GM19467 (cell line): ENCODE data around the gene TCF3.

Experiments
- ATAC-seq: cut with Tn5 transposase; IDR thresholded peaks from one replicate; pipeline ENCODE4 v1.9.1; 2021; ENCODE audit warnings: mild to moderate bottlenecking, moderate library complexity; ENCODE audit not compliant: unreplicated experiment

The TCF3 gene

DNA sequence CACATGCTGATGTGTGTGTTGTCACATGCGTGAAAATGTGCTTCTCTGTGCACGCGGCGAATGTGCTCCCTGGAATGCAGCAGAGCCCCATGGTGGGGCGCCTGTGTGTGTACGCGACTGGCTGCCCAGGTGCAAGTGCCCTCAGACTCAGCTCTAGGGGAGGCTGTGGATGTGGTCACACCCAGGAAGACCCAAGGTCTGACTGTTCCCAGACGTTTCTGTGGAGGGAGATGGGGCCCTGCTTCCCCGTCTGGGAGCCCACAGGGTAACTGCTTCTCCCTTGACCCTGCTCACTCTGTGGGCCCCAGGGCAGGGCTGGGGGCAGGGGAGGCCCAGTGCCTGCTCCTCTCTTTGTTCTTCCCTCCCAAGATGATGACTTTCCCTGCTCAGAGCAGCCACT is 39.3 kb downstream of the TCF3 start:
- no peak for ATAC-seq

DNA sequence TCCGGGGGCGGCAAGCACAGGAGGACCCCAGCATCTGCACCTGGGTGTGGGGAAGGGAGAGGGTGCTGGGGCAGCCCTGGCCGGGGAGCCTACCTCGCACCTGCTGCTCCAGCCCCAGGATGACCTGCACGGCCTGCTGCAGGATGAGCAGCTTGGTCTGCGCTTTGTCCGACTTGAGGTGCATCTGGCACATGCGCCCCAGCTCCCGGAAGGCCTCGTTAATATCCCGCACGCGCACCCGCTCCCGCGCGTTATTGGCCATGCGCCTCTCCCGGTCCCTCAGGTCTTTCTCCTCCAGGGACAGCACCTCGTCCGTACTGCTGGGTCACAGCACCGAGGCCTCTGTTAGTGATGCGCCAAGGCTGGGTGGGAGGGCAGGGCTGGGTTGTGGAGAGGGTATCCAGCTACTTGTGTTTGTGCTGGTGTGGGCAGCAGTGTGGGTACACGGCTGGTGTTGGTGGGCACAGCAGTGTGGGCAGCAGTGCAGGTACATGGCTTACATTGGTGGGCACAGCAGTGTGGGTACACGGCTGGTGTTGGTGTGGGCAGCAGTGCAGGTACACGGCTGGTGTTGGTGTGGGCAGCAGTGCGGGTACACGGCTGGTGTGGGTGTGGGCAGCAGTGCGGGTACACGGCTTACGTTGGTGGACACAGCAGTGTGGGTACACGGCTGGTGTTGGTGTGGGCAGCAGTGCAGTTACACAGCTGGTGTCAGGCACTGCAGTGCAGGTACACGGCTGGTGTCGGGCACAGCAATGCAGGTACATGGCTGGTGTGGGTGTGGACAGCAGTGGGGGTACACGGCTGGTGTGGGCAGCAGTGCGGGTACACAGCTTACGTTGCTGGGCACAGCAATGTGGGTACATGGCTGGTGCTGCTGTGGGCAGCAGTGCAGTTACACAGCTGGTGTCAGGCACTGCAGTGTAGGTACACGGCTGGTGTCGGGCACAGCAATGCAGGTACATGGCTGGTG is 40.0 kb downstream of the TCF3 start:
- no peak for ATAC-seq

DNA sequence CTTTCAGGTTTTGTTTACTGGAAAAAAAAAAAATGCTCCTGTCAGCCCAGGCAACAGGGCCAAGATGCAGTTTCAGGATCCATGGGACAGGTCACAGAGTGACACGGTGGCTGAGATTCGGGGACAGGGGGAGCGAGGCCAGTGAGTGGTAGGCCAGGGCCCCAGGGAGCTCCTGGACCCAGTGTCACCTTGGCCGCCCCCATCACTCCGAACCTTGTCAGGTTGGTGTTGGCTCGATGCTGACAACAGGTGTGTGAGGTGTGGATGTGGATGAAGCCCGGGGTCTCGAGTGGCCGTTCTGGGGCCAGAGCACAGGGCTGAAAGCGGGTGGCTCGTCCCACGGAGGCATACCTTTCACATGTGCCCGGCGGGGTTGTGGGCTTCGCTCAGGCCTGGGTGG is 41.1 kb downstream of the TCF3 start:
- ATAC-seq: no peak

DNA sequence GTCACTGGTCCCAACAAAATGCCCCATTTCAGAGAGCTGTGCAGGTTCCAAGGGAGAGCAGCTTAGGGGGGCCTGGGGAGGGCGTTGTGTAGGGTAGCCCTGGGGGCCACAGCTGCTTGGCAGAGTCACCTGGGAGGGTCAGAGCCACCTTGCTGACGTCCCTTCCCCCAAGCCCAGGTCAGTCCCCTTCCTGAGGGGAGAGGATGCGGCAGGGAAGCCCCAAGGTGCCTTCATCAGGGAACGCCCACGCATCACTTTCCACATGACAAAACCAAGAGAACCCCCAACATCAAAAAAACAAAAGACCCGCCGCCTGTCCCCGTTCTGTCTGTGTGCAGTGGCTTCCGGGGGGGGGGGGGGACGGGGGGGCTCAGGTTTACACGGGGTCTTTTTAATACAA is 41.8 kb downstream of the TCF3 start:
- ATAC-seq: no peak

DNA sequence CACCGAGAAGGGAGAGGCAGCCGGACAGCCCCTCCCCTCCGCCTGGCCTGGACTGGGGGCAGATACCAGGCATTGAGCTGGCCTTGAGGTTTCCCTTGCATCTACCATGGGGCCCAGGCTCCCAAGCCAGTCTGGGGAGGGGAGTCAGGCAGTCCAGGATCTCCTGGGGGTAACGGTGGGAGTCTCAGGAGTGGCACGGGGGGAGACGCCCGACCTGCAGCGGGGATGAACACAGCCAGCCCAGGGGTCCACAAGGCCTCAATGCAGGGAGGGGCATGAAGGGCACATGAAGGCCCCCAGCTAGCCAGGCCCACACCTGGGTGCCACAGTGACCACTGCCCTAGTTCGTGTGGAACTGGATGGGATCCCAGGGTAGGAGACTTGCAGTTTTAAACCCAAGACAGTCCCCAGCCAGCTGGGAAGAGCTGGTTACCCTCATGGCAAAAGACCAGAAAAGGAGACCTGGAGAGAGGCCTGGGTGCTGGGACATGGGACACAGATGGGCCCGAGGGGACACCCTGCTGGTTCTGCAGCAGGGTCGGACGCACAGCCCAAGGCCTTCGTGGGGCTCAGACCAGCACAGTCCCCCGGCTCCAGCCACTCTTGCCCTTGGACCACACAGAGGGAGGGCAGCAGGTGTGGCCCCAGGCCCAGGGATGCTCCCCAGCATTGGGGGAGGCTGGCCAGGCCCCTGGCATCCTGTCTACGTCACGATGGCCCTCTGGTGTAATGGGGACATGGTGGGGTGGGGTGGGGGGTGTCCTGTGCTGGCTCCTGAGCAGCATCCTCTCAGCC is 42.5 kb downstream of the TCF3 start:
- no peak for ATAC-seq

DNA sequence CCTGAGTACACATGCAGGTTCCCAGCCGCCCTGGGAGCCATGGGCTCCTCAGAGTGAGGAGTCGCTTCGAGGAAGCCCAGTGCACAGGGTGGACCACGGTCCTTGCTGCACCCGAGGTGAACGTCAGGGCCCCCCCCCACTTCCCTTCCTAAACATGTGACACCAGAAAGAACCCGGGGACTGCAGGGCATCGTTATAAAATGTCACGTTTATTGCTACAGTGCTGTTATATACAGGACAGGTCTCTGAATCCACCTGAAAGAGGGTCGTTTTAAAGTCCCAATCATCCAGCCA is 43.4 kb downstream of the TCF3 start:
- ATAC-seq: no peak

DNA sequence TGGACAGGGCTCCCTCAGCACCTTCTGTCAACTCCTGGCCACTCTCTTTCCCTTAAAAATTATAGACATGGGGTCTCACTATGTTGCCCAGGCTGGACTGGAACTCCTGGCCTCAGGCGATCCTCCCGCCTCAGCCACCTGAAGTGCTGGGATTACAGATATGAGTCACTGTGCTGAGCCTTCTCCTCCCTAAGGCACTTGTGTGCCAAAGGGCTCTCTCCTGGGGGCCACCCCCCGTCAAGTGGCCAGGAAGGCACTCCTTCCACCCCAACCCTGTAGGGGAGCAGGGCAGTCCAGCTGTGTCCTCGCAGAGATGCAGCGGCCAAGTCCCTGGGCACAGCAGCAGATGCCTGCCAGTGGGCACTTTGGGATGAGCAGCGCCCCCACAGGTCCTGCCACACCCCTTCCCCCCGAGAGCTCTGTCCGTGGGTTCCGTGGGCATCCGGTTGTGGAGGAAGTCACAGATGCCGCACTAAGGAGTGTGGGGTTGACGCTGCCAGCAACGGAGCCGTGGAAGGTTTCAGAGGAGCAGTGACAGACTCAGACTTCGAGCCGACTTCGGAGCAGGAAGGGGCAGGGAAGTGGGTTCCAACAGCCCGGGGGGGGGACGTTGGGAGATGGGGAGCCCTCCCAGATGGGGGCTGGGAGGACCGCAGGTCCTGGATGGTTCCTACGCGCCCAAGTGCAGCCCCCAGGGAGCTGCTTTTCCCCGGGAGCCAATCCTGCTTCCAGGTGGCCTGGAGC is 43.9 kb downstream of the TCF3 start:
- ATAC-seq: no peak

DNA sequence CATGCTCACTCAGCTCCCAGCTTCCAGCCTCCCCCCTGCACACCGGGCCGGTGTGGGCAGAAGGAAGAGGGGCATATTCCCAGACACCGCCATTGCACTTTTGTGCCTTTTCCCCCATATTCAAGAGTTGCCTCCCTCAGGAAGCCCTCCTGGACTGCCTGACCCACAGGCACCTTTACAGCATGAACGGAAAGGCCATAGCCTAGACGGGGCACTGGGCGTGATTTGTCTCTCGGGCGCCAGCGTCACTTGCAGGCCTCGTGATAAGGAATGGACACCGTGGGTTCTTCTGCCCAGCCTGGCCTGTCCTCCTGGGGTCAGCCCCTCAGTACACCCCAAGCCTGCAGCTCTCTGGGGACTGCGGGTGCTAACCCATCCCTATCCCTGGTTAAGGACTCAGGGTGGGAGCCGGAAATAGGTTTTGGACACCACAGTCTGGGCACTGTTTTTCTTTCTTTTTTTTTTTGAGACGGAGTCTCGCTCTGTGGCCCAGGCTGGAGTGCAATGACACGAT is 46.2 kb downstream of the TCF3 start:
- ATAC-seq: no peak

DNA sequence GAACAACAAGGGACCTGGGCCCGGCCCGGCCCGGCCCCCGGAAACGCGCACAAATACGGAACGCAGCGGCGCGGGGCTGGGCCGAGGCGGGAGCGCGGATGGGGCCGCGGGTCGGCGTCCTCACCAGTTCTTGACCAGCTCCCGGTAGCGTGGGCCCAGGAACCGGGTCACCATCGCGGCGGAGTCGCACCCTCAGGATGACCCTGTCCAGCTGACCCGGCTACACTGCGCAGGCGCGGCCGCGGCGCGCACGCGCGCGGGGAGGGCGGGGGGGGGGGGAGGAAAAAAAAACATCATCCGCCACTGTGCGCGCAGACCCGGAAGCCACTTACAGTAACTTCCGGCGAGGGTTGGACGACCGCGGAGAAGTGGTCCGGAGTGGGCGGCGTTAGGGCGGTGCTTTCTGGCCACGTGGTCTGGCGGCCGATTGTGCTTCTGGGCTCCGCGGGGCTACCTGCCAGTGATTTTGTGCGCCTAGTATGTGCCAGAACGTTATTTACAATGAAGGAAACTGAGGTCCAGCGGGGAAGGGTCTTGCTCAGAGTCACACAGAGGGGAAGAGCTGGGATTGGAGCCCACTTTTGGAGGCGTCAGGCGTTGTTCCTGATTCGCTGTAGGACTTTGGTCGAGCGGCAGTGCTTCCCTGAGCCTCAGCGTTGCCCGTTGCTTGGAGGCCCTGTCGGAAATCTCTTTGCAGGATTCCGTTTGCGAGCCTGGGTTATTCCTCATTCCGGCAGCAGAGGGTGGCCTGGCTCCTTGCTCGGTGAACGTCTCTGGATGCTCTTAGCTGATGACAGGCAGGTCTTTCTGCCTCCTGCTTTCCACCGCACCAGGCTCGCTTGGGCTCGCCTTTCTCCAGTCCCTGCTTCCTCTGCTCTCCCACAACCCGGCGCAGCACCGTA is 46.9 kb downstream of the TCF3 start, which contains the start of gene UQCR11:
Gene UQCR11 (minus strand): TSS at position 227 of the 902 bp plus-strand sequence. CDS start 53 bp downstream, at position 174.
- peak; percentile 78 for ATAC-seq

DNA sequence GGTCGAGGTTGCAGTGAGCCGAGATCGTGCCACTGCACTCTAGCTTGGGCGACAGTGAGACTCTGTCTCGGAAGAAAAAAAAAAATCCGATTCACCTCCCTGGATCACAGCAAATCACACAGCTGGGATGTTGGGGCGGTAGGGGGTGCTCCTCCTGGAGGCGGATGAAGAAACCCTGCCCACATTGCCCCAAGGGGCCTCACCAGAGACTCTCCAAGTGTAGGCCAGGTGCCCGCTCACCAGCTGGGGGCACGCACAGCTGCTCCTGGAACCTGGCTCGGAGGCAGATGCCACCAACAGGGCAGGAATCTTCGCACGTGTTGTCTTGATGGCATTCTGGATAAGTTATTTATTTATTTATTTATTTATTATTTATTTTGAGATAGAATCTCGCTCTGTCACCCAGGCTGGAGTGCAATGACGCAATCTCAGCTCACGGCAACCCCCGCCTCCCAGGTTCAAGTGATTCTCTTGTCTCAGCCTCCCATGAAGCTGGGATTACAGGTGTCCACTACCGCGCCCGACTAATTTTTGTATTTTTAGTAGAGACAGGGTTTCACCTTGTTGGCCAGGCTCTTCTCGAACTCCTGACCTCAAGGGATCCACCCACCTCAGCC is 50.2 kb downstream of the TCF3 start:
- no peak for ATAC-seq

DNA sequence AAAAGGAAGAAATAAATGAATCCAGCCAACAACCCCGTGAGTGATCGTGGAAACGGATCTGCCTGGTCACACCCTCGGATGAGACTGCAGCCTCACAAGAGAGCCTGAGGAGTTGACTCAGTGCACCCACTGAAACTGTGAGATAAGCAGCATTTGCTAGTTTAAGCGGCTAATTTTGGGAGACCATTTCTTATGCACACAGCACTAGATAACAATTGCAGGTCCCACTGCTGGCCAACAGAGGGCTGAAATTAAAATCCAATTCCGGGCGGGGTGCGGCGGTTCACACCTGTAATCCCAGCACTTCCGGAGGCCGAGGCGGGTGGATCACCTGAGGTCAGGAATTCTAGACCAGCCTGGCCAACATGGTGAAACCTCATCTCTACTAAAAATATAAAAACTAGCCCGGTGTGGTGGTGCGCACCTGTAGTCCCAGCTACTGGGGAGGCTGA is 50.8 kb downstream of the TCF3 start:
- no peak for ATAC-seq

DNA sequence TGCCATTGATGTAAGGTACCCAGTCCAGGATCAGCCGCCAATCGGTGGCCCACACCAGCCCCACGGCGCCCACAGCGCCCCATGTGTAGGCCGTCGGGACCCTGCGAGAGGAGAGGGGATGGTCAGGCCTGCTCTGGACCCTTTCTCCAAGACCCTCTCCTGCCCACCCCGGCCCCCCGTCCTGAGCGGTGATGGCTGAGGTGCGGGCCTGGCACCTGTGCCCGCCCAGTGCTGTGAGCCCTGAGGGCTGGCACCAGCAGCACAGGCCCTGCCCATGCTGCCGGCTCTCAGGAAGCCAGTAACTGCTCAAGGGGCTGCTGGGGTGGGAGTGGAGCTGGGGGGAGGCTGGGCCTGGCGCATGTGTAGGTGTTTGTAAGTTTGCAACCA is 53.0 kb downstream of the TCF3 start:
- no peak for ATAC-seq

DNA sequence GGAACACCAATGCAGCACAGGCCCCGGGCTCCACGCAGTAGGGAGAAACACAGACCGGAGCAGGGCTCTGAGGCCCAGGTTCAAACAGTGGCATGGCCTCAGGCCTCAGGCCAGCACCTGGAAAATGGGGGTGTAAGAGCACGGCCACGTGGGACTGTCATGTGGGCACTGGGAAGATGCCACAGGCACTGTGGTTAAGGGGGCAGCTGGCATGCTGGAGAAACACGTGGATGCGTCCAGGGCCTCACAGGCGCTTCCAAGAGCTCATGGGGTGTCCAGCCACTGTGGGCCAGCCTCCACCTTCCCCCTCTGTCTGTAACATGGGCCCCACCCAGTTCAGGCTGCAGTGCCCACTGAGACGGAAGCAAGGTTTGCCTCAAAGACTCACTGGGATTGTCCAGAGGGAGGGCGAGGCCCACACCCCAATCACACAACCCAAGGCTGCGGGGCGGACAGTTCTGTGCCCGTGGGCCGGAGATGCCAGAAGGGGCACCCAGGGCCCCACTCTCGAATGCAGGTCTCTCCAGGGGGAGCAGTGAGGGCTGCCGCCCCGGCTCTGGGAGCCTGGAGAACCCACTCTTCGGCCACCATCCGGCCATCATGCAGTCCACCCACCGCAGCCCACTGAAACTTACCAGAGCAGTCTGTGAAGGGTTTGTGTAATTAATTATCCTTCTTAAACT is 53.5 kb downstream of the TCF3 start:
- ATAC-seq: no peak

DNA sequence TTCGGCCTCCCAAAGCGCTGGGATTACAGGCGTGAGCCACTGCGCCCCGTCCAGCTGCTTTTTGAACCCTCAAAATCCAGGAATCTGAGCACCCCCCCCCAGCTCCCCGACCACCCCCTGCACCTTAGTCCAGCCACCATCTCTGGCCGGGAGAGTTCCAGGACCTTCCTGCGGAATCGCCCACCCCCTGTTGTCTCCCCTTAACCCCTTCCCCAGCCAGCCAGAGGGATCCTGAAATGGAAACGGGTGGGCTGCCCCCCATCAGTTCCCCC is 59.0 kb downstream of the TCF3 start:
- ATAC-seq: no peak

DNA sequence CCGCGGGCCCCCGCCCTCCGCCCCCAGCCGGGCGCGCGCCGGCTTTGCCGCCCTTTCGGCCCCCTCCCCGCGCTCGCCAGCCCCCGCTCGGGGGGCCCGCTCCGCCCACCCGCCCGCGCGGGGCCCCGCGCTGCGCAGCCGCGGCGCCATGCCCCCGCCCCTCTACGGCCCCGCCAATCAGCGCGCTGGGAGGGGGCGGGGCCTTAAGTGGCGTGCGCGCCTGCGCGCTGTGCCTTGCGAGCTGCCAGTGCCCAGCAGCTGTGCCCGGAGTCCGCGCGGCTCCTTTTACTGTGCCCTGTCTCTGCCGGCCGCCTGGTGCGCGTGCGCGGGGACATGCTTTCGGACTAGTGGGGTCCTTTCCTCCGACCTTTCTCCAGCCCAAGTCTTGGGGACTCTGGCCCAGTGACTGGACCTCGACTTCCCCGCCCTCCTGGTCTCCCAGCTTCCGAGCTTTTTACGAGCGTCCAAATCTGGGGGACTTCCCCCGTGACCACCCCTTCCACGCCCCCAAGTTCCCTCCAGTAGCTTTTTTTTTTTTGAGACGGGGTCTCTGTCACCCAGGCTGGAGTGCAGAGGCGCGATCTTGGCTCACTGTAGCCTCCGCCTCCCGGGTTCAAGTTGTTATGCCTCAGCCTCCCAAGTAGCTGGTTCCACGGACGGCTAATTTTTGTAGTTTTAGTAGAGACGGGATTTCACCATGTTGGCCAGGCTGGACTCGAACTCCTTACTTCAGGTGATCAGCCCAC is 59.5 kb downstream of the TCF3 start, which contains the start of gene MBD3:
Gene MBD3 (minus strand): TSS at position 111 of the 746 bp plus-strand sequence. CDS start 234 bp downstream, outside the sequence.
- peak; percentile 73 for ATAC-seq

DNA sequence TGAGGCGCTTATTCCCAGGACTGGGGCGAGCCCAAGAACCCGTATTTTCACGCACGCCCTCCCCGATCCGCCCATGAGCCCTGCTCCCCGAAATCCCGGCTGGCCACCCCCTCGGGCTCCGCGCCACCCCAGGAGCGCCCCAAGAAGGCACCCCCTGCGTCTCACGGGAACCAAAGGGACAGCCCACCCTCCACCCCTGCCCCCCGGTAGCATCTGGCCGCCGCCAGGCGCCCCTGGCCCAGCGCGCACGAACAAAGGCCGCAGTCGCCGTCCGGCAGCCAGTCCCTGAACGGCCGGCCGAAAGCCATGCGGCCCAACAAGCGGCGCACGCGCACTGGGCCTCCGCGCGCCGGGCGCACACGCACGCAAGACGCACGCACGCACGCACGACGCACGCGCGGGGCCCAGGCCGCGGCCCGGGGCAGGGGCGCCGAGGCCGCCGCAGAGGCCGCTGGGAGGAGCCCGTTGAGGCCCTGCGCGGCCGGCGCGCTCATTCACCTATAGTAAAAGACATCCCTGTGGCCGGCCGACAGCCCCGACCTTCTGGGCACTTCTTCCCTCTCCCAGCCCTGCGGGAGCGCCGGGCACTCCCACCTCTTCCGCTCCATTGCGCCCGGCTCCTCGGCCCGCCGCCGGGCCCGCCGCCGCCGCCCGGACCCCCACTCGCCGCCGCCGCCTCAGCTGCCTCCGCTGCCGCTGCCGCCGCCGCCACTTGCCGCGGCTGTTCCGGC is 60.2 kb downstream of the TCF3 start:
- peak; percentile 53 for ATAC-seq

DNA sequence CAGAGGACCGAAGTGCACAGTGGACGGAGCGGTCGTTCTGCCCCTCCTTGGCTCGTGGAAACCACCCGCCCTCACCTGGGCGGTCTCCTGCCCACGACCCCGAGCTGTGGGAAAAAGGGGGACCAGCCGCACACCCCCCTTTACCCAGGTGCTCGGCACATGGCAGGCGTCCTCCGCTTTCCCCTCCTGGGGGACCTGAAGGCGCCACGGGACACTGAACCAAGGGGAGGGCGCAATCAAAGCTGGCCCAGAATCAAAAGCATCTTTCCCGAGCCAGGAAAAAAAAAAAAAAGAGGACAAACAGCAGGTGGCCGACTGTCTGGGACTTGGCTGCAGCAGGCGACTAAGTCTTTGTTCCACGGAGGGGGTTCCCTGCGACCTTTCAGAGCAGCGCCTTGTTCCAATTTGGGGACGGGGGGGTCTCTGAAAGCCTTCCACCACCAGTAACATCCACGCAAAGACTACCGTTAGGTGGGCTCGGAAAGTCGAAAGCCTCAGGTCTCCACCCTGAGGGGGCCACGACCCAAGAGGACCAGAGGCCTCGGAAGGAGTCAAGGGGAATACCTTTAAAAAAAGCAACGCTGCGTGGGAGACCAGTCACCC is 60.9 kb downstream of the TCF3 start:
- ATAC-seq: no peak
